Thyroid gland (tissue), 4 donors: ENCODE measurements around the gene TSHB. TPM values are rescaled to one million over a fixed set of nuclear protein-coding genes. Genes with fewer than 3 reads are reported as not detected.

ENCODE experiments used
- DNase-seq, 2 donors: peaks; one replicate each; pipeline ENCODE4 v3.0.0-alpha.2; 2019
- H3K27ac ChIP-seq, 3 donors: fragments of 200-600 bp; sonication (generic); 1 replicate in 2 of 3; 2 replicates in 1 of 3; pipeline ENCODE4 v1.5.1; 2016 to 2019; ENCODE audit warnings: mild to moderate bottlenecking in 1 of 3, moderate library complexity in 1 of 3
- H3K27me3 ChIP-seq: fragments of 200-600 bp; sonication (generic); one replicate; pipeline ENCODE4 v1.5.1; 2019
- H3K36me3 ChIP-seq, 2 donors: fragments of 200-600 bp; sonication (generic); one replicate each; pipeline ENCODE4 v1.5.1; 2016 to 2019
- H3K4me1 ChIP-seq, 2 donors: fragments of 200-600 bp; sonication (generic); one replicate each; pipeline ENCODE4 v1.5.1; 2017 to 2019
- H3K4me3 ChIP-seq, 3 donors: fragments of 200-600 bp; sonication (generic); replicated peaks in 1 of 3; 1 replicate in 2 of 3; 2 replicates in 1 of 3; pipeline ENCODE4 v1.5.1; 2016; ENCODE audit warnings: mild to moderate bottlenecking in 1 of 3
- H3K9me3 ChIP-seq: fragments of 200-600 bp; sonication (generic); one replicate; pipeline ENCODE4 v1.5.1; 2017
- CTCF ChIP-seq, 6 experiments: fragments of 200-600 bp in 3 of 6; fragments of 450-650 bp in 3 of 6; sonication (generic) in 3 of 6; IDR thresholded peaks; one replicate each; pipeline ENCODE4 v1.5.1; 2016 to 2019; ENCODE audit warnings: antibody characterized with exemption in 6 of 6, mild to moderate bottlenecking in 2 of 6, inconsistent platforms in 1 of 6, moderate library complexity in 1 of 6
- POLR2A ChIP-seq, 2 donors: fragments of 450-650 bp; IDR thresholded peaks; one replicate each; pipeline ENCODE4 v1.6.1; 2017; ENCODE audit warnings: antibody characterized with exemption in 2 of 2, mild to moderate bottlenecking in 2 of 2, moderate library complexity in 1 of 2
- WGBS, 2 donors: methylation state at CpG; one replicate each; pipeline ENCODE4 v1.1.5; 2017; 5-methylcytosine and 5-hydroxymethylcytosine counted together
- intact Hi-C: fragments of 100-400 bp; cut with DNase I; formaldehyde crosslinking; loops from one replicate; pipeline ENCODE4 v1.15.1; 2023
- total RNA-seq, 4 donors: library from RNA; depleted of rRNA; stranded (reverse); fragments of >200 nt; gene quantifications; one replicate each; pipeline ENCODE4 v1.2.3, GENCODE V29; 2016

Gene TSHB
- total RNA-seq, 4 donors from 2014 or later = not detected

DNA sequence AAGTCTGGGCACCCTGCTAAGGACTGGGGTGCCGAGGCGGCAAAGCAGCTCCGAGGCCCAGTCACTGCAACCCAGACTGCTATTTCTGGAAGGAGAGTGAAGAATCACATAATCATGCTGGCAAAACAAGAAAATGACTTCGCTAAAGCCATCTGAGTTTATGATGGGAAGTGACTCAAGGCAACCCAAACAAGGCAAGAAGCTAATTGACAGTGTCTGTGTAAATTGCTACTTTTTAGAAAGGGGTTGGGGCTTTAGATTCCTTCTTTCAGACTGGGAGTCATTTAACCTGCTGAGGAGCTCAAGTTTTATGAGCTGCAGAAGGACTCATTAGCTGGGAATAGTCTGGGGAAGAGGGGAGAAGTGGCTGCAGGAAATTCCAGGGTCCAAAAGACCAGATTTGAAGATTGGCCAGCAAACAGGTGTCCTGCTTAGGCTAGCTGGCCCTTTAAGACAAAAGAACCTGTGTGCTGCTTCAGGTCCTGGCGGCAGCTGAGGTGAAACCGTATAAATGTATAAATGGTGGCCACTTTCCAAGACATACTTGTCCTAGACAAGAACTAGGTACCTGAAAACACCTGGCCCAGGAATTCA lies 28.1 kb downstream of the TSHB start:
- H3K4me1 ChIP-seq = peaks cover 31 to 33% of the 10 kb centered on the region in 2 donors
- intact Hi-C loops = loop anchor here (10.0 kb wide), 1 partner anchor 57 kb away; no protein-coding TSS in a partner anchor
- H3K27ac ChIP-seq = peak overlapping the region; percentile 80 to 94 (median 84)
- TF ChIP-seq POLR2A (IDR thresholded peaks at IDR 0.05) = no peak
- TF ChIP-seq CTCF (IDR thresholded peaks at IDR 0.05) = no peak
- no peaks in the 10 kb centered on the region for H3K36me3 ChIP-seq
- peak; percentile 33 to 41 for DNase-seq
- H3K4me3 ChIP-seq = no peak overlapping the region
- no peaks in the 10 kb centered on the region for H3K27me3 ChIP-seq
- 69 to 76% methylated on average over 6 of the region's 6 CpGs for WGBS, 2 donors
- no peaks in the 10 kb centered on the region for H3K9me3 ChIP-seq

GRCh38 chr1:115059316-115059715 lies 29.7 kb downstream of the TSHB start:
- WGBS, 2 donors = 47 to 48% methylated on average over 2 of the region's 2 CpGs
- intact Hi-C loops = loop anchor here (10.0 kb wide), 1 partner anchor 55 kb away; no protein-coding TSS in a partner anchor
- Histone ChIP-seq H3K27me3 (no peaks in the 10 kb centered on the region), H3K9me3 (no peaks in the 10 kb centered on the region), H3K4me1 (peaks cover 31 to 33% of the 10 kb centered on the region in 2 donors), H3K27ac (no peak overlapping the region), H3K36me3 (no peaks in the 10 kb centered on the region), H3K4me3 (no peak overlapping the region)
- DNase-seq = no peak
- TF ChIP-seq CTCF (IDR thresholded peaks at IDR 0.05) (no peak), POLR2A (IDR thresholded peaks at IDR 0.05) (no peak)

DNA sequence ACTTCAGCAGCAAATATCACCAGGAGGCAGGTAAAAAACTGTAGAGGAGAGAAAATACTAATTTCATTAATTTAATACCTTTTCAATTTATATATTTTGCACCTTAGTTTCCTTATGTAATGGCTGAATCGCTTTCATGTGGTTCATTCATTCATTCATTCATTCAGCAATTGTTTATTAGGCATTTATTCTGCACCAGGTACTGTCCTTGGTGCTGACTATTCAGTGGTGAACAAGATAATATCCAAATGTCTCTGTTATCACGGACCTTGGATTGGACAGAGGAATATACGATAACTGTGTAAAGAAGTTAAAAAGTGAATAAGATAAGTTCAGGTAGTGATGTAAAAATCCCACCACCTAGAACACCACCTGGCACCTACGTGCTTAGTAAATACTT lies 30.9 kb downstream of the TSHB start:
- 66 to 80% methylated on average over 4 of the region's 4 CpGs for WGBS, 2 donors
- no peak overlapping the region for H3K4me3 ChIP-seq
- TF ChIP-seq POLR2A (IDR thresholded peaks at IDR 0.05) (no peak), CTCF (IDR thresholded peaks at IDR 0.05) (no peak)
- intact Hi-C loops = no loop called here
- H3K9me3 ChIP-seq = no peaks in the 10 kb centered on the region
- no peaks in the 10 kb centered on the region for H3K27me3 ChIP-seq
- H3K4me1 ChIP-seq = peaks cover 25 to 26% of the 10 kb centered on the region in 2 donors
- no peaks in the 10 kb centered on the region for H3K36me3 ChIP-seq
- no peak overlapping the region for H3K27ac ChIP-seq
- DNase-seq = no peak

- Histone ChIP-seq H3K4me1 (peaks cover 15 to 21% of the 10 kb centered on the region in 2 donors), H3K27ac (no peak overlapping the region), H3K36me3 (no peaks in the 10 kb centered on the region), H3K4me3 (no peak overlapping the region), H3K27me3 (no peaks in the 10 kb centered on the region), H3K9me3 (no peaks in the 10 kb centered on the region)
- peak; percentile 23 to 34 for DNase-seq
- no peak for TF ChIP-seq CTCF (IDR thresholded peaks at IDR 0.05)
- no peak for TF ChIP-seq POLR2A (IDR thresholded peaks at IDR 0.05)
- 65 to 71% methylated on average over 7 of the region's 7 CpGs for WGBS, 2 donors
- intact Hi-C loops = no loop called here
These were observed 32.9 kb downstream of the TSHB start for GRCh38 chr1:115062542-115063004.

DNA sequence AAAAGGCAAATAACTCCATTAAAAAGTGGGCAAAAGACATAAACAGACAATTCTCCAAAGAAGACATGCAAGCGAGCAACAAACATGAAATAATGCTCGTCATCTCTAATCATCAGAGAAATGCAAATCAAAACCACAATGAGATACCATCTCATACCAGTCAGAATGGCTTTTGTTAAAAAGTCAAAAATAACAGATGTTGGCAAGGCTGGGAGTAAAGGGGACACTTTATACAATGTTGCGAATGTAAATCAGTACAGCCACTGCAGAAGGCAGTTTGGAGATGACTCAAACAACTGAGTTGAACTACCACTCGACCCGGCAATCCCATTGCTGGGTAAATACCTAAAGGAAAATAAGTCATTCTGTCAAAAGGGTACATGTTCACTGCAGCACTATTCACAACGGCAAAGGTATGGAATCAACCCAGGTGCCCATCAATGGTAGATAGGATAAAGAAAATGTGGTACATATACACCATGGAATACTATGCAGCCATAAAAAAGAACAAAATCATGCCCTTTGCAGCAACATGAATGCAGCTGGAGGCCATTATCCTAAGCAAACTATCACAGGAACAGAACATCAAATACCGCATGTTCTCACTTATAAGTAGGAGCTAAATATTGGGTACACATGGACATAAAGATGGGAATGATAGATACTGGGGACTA lies 33.7 kb downstream of the TSHB start:
- no peak overlapping the region for H3K4me3 ChIP-seq
- 86 to 94% methylated on average over 7 of the region's 7 CpGs for WGBS, 2 donors

More for the DNA sequence above, 33.7 kb downstream of the TSHB start:
- DNase-seq = no peak
- H3K9me3 ChIP-seq = no peaks in the 10 kb centered on the region
- no peak overlapping the region for H3K27ac ChIP-seq
- no peaks in the 10 kb centered on the region for H3K27me3 ChIP-seq
- TF ChIP-seq POLR2A (IDR thresholded peaks at IDR 0.05) (no peak), CTCF (IDR thresholded peaks at IDR 0.05) (no peak)
- peaks cover 14 to 21% of the 10 kb centered on the region in 2 donors for H3K4me1 ChIP-seq
- intact Hi-C loops = no loop called here
- H3K36me3 ChIP-seq = no peaks in the 10 kb centered on the region
